Nephron (organoid): ENCODE measurements around the gene FNDC3B.
A peak's percentile ranks its signal among the peaks of the same experiment; 100 is the strongest.

Source experiments
- H3K27ac Mint-ChIP-seq, 3 experiments: 2 replicates each; pipeline ENCODE4 v1.8.0; 2020; ENCODE audit warnings: mixed read lengths in 3 of 3, mild to moderate bottlenecking in 2 of 3, moderate library complexity in 1 of 3
- H3K27me3 Mint-ChIP-seq: 2 replicates; pipeline ENCODE4 v1.8.0; 2021; ENCODE audit warnings: low read depth, mild to moderate bottlenecking, moderate library complexity, mixed read lengths
- H3K36me3 Mint-ChIP-seq: 2 replicates; pipeline ENCODE4 v1.8.0; 2020; ENCODE audit warnings: low read depth, mixed read lengths
- H3K4me1 Mint-ChIP-seq: 2 replicates; pipeline ENCODE4 v1.8.0; 2020; ENCODE audit warnings: mixed read lengths
- H3K4me3 Mint-ChIP-seq, 3 experiments: 2 replicates each; pipeline ENCODE4 v1.8.0; 2020; ENCODE audit warnings: mild to moderate bottlenecking in 3 of 3, mixed read lengths in 3 of 3, moderate library complexity in 2 of 3
- H3K9me3 Mint-ChIP-seq: 2 replicates; pipeline ENCODE4 v1.8.0; 2020; ENCODE audit warnings: mixed read lengths
- TF ChIP-seq, protein P1 (sequence below), 3 experiments: fragments of 200-600 bp; sonication (generic); IDR thresholded peaks; one replicate each; pipeline ENCODE4 v1.5.0; 2021; ENCODE audit warnings: antibody characterized with exemption in 3 of 3; ENCODE audit not compliant: unreplicated experiment in 3 of 3

The FNDC3B gene

GRCh38 chr3:172208586-172209332, 169.4 kb downstream of the FNDC3B start:
- H3K4me1 Mint-ChIP-seq, result peaks cover 24% of the 10 kb centered on the region
- no peaks in the 10 kb centered on the region for H3K9me3 Mint-ChIP-seq
- TF ChIP-seq, protein P1, sequence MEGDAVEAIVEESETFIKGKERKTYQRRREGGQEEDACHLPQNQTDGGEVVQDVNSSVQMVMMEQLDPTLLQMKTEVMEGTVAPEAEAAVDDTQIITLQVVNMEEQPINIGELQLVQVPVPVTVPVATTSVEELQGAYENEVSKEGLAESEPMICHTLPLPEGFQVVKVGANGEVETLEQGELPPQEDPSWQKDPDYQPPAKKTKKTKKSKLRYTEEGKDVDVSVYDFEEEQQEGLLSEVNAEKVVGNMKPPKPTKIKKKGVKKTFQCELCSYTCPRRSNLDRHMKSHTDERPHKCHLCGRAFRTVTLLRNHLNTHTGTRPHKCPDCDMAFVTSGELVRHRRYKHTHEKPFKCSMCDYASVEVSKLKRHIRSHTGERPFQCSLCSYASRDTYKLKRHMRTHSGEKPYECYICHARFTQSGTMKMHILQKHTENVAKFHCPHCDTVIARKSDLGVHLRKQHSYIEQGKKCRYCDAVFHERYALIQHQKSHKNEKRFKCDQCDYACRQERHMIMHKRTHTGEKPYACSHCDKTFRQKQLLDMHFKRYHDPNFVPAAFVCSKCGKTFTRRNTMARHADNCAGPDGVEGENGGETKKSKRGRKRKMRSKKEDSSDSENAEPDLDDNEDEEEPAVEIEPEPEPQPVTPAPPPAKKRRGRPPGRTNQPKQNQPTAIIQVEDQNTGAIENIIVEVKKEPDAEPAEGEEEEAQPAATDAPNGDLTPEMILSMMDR (IDR thresholded peaks at IDR 0.05; ENCODE audit: unreplicated experiment in 3 of 3), result no peak
- peaks cover 7% of the 10 kb centered on the region for H3K36me3 Mint-ChIP-seq
- no peak overlapping the region for H3K4me3 Mint-ChIP-seq
- no peak overlapping the region for H3K27ac Mint-ChIP-seq
- no peaks in the 10 kb centered on the region for H3K27me3 Mint-ChIP-seq

DNA sequence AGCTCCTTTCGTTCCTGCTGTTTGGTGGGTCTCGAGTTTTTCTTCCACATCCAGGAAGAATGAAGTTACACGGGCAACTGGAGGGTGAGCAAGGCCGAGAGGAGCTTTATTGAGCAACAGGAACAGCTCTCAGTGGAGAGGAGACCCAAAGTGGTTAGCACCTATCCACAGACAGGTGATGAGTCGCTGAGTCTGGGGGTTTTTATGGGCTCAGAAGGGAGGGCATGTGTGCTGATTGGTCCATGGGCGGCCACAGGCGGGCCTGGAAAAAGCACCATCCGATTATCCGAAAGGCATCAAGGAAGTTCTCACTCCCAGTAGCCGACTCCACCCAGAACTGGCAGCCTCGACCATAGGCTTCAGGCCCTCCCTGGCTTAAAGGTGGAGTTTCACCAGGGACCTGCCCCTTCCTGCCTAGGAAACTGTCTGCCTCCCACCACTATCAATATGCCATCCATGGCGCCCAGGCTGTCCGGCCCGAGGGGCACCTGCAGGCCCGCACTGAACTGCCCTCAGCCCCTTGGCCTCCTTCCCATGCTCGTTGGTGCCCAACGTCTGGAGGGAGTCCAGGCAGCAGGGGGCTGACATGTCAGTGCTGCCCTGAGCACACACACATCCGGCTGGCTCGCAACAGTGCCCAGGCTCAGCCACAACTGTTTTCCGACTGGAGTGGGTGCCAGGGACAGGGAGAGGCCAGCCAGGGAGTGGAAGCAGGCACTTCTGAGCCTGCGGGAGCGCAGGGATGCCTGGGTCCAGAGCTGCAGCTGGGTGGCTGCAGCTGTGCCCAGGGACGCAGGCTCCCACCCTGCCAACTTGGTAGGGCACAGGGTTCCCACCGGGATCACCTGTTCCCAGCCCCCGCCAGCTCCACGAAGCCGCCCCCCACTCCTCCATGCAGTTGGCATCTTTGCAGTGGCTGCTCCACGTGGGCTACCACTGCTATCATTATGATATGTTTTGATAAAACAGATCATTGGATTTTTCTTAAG, 170.2 kb downstream of the FNDC3B start:
- Mint-ChIP-seq H3K4me3 (no peak overlapping the region), H3K27ac (no peak overlapping the region), H3K27me3 (no peaks in the 10 kb centered on the region), H3K36me3 (peaks cover 6% of the 10 kb centered on the region), H3K4me1 (peaks cover 26% of the 10 kb centered on the region), H3K9me3 (no peaks in the 10 kb centered on the region)
- TF ChIP-seq, protein P1 (IDR thresholded peaks at IDR 0.05; ENCODE audit: unreplicated experiment in 3 of 3), result no peak

- H3K4me3 Mint-ChIP-seq, result no peak overlapping the region
Measured at GRCh38 chr3:172210355-172210754, 171.0 kb downstream of the FNDC3B start.

DNA sequence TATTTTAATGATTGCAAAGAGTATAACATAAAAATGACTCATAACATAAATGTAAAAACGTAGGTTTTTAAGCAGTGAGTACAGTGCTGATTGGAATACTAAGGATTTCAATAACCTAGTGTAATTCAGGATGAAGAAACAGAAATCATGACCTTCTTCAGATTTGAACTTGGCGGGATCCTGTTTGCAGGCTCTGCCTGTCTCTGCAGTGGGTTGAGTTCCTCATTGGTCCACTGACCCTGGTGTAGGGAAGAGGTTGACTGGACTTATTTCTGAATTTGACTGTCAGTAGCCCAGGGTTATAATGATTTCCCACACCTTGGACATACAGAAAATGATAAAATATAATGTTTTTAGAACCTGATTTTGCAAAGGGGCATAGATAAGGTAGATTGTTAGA, 171.7 kb downstream of the FNDC3B start:
- Mint-ChIP-seq H3K4me1 (peaks cover 28% of the 10 kb centered on the region), H3K9me3 (no peaks in the 10 kb centered on the region), H3K27me3 (no peaks in the 10 kb centered on the region), H3K27ac (peak overlapping the region in 1 of 3 experiments; percentile 33), H3K36me3 (peaks cover under 1% of the 10 kb centered on the region), H3K4me3 (no peak overlapping the region)
- TF ChIP-seq, protein P1 (IDR thresholded peaks at IDR 0.05; ENCODE audit: unreplicated experiment in 3 of 3), result no peak

More at GRCh38 chr3:172210355-172210754, 171.0 kb downstream of the FNDC3B start:
- Mint-ChIP-seq H3K27me3 (no peaks in the 10 kb centered on the region), H3K27ac (no peak overlapping the region), H3K4me1 (peaks cover 28% of the 10 kb centered on the region), H3K9me3 (no peaks in the 10 kb centered on the region), H3K36me3 (peaks cover 4% of the 10 kb centered on the region)
- TF ChIP-seq, protein P1 (IDR thresholded peaks at IDR 0.05; ENCODE audit: unreplicated experiment in 3 of 3), result no peak

DNA sequence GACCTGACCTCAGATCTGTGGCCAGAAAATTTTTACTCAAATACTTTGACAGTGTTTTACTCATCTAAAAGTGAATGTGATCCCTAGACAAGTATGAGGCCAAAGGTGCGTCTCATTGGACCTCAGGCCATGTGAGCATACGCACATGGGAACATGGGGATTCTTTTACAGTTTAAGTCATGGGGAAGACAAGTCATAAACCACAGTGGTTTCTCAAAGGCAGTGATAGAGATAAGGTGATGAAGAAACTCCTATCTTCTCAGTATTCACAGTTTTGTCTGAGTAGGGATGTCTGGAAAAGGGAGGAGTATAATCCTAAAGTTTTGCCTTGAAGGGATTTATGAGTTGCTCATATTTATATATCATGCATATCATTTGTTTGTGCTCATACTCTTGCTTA, 173.8 kb downstream of the FNDC3B start:
- TF ChIP-seq, protein P1 (IDR thresholded peaks at IDR 0.05; ENCODE audit: unreplicated experiment in 3 of 3), result no peak
- Mint-ChIP-seq H3K27ac (peak overlapping the region in 2 of 3 experiments; percentile 75 to 82), H3K36me3 (no peaks in the 10 kb centered on the region), H3K9me3 (no peaks in the 10 kb centered on the region), H3K4me1 (peaks cover 45% of the 10 kb centered on the region), H3K27me3 (no peaks in the 10 kb centered on the region), H3K4me3 (no peak overlapping the region)
